ENCODE measurements around the gene SCFD2. TPM values are rescaled to one million over a fixed set of nuclear protein-coding genes. Genes with fewer than 3 reads are reported as not detected.

The SCFD2 gene
- total and polyA plus RNA-seq, 7 experiments from 2014 or later = 13.4 to 32.8 (median 20.8) TPM

GRCh38 chr4:53127365-53127764 is 238.5 kb downstream of the SCFD2 start:
- Histone ChIP-seq H3K9me3 (ENCODE audit: control insufficient read depth in 2 of 3, low read length in 3 of 3) (no peaks in the 10 kb centered on the region), H3K27me3 (ENCODE audit: control insufficient read depth in 2 of 2, insufficient read depth in 2 of 2, low read length in 2 of 2) (no peaks in the 10 kb centered on the region), H3K4me3 (ENCODE audit: low read length) (no peak overlapping the region), H3K27ac (ENCODE audit: low read depth, low read length) (no peak overlapping the region), H3K4me1 (ENCODE audit: control insufficient read depth in 2 of 2, insufficient read depth in 2 of 2, low read length in 2 of 2) (no peaks in the 10 kb centered on the region), H3K36me3 (ENCODE audit: control insufficient read depth in 2 of 3, insufficient read depth in 3 of 3, low read length in 3 of 3) (peaks cover 0 to 4% (median 0%) of the 10 kb centered on the region in 3 experiments)
- Mint-ChIP-seq H3K4me3 (no peak overlapping the region), H3K36me3 (peaks cover 4 to 40% (median 20%) of the 10 kb centered on the region in 5 donors), H3K27me3 (no peaks in the 10 kb centered on the region), H3K4me1 (peaks cover 0 to 6% (median 0%) of the 10 kb centered on the region in 7 donors), H3K27ac (no peak overlapping the region), H3K9me3 (peaks cover 0 to 2% (median 0%) of the 10 kb centered on the region in 11 donors)
- ATAC-seq = no peak
- DNase-seq = no peak
- intact Hi-C loops (cut with micrococcal nuclease) = no loop called here
- ChIA-PET CTCF (interaction anchor here (1.5 kb wide), 1 partner anchor 49 kb away, joined by 3 read pairs; no protein-coding TSS in a partner anchor), POLR2A (no interaction called here)

DNA sequence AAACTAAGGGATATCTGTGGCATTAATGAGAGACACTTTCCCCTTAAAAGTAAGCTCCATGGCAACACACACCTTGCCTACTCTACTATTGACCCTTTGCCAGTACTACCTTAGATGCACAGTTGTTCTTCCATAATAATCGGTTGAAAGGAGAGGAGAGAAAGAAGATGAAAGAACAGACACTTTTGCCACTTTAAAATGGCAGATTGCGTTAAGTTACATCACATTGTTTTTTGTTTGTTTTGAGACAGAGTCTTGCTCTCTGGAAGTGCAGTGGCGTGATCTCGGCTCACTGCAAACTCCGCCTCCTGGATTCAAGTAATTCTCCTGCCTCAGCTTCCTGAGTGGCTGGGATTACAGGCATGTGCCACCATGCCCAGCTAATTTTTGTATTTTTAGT is 239.8 kb downstream of the SCFD2 start:
- no peak overlapping the region for H3K4me3 ChIP-seq (ENCODE audit: low read length)
- H3K4me1 ChIP-seq (ENCODE audit: control insufficient read depth in 2 of 2, insufficient read depth in 2 of 2, low read length in 2 of 2) = no peaks in the 10 kb centered on the region
- no peaks in the 10 kb centered on the region for H3K9me3 ChIP-seq (ENCODE audit: control insufficient read depth in 2 of 3, low read length in 3 of 3)
- peaks cover 0 to 6% (median 0%) of the 10 kb centered on the region in 7 donors for H3K4me1 Mint-ChIP-seq
- DNase-seq = no peak
- peaks cover 0 to 4% (median 0%) of the 10 kb centered on the region in 3 experiments for H3K36me3 ChIP-seq (ENCODE audit: control insufficient read depth in 2 of 3, insufficient read depth in 3 of 3, low read length in 3 of 3)
- no peaks in the 10 kb centered on the region for H3K27me3 ChIP-seq (ENCODE audit: control insufficient read depth in 2 of 2, insufficient read depth in 2 of 2, low read length in 2 of 2)
- peaks cover 0 to 2% (median 0%) of the 10 kb centered on the region in 11 donors for H3K9me3 Mint-ChIP-seq
- POLR2A ChIA-PET = no interaction called here
- H3K27me3 Mint-ChIP-seq = no peaks in the 10 kb centered on the region
- H3K36me3 Mint-ChIP-seq = peaks cover 4 to 32% (median 15%) of the 10 kb centered on the region in 5 donors
- H3K27ac Mint-ChIP-seq = no peak overlapping the region
- no peak for ATAC-seq
- no peak overlapping the region for H3K4me3 Mint-ChIP-seq
- H3K27ac ChIP-seq (ENCODE audit: low read depth, low read length) = no peak overlapping the region
- intact Hi-C loops (cut with micrococcal nuclease) = no loop called here
- CTCF ChIA-PET = interaction anchor here (1.5 kb wide), 1 partner anchor 50 kb away, joined by 3 read pairs; no protein-coding TSS in a partner anchor

- CTCF ChIA-PET = no interaction called here
- peaks cover 4 to 28% (median 11%) of the 10 kb centered on the region in 5 donors for H3K36me3 Mint-ChIP-seq
- intact Hi-C loops (cut with micrococcal nuclease) = no loop called here
These were observed 242.0 kb downstream of the SCFD2 start for GRCh38 chr4:53123819-53124218.

GRCh38 chr4:53123171-53123570 is 242.7 kb downstream of the SCFD2 start:
- no peak overlapping the region for H3K27ac ChIP-seq (ENCODE audit: low read depth, low read length)
- no peak overlapping the region for H3K4me3 ChIP-seq (ENCODE audit: low read length)
- CTCF ChIA-PET = no interaction called here
- Mint-ChIP-seq H3K4me3 (no peak overlapping the region), H3K4me1 (peaks cover 0 to 11% (median 5%) of the 10 kb centered on the region in 7 donors), H3K27me3 (no peaks in the 10 kb centered on the region), H3K27ac (no peak overlapping the region), H3K9me3 (no peaks in the 10 kb centered on the region), H3K36me3 (peaks cover 4 to 24% (median 9%) of the 10 kb centered on the region in 5 donors)
- intact Hi-C loops (cut with micrococcal nuclease) = no loop called here
- no peak for ATAC-seq
- peaks cover 0 to 4% (median 0%) of the 10 kb centered on the region in 3 experiments for H3K36me3 ChIP-seq (ENCODE audit: control insufficient read depth in 2 of 3, insufficient read depth in 3 of 3, low read length in 3 of 3)
- no peaks in the 10 kb centered on the region for H3K27me3 ChIP-seq (ENCODE audit: control insufficient read depth in 2 of 2, insufficient read depth in 2 of 2, low read length in 2 of 2)
- POLR2A ChIA-PET = no interaction called here
- no peaks in the 10 kb centered on the region for H3K9me3 ChIP-seq (ENCODE audit: control insufficient read depth in 2 of 3, low read length in 3 of 3)
- DNase-seq = no peak
- no peaks in the 10 kb centered on the region for H3K4me1 ChIP-seq (ENCODE audit: control insufficient read depth in 2 of 2, insufficient read depth in 2 of 2, low read length in 2 of 2)

More at GRCh38 chr4:53123819-53124218, 242.0 kb downstream of the SCFD2 start:
- no peak for DNase-seq
- POLR2A ChIA-PET = interaction anchor here (0.7 kb wide), 1 partner anchor 1154 kb away, joined by 3 read pairs; no protein-coding TSS in a partner anchor
- Mint-ChIP-seq H3K27ac (no peak overlapping the region), H3K27me3 (no peaks in the 10 kb centered on the region), H3K9me3 (no peaks in the 10 kb centered on the region), H3K4me3 (no peak overlapping the region), H3K4me1 (peaks cover 0 to 6% (median 0%) of the 10 kb centered on the region in 7 donors)
- Histone ChIP-seq H3K36me3 (ENCODE audit: control insufficient read depth in 2 of 3, insufficient read depth in 3 of 3, low read length in 3 of 3) (peaks cover 0 to 4% (median 0%) of the 10 kb centered on the region in 3 experiments), H3K27ac (ENCODE audit: low read depth, low read length) (no peak overlapping the region), H3K4me3 (ENCODE audit: low read length) (no peak overlapping the region), H3K9me3 (ENCODE audit: control insufficient read depth in 2 of 3, low read length in 3 of 3) (no peaks in the 10 kb centered on the region), H3K27me3 (ENCODE audit: control insufficient read depth in 2 of 2, insufficient read depth in 2 of 2, low read length in 2 of 2) (no peaks in the 10 kb centered on the region), H3K4me1 (ENCODE audit: control insufficient read depth in 2 of 2, insufficient read depth in 2 of 2, low read length in 2 of 2) (no peaks in the 10 kb centered on the region)
- ATAC-seq = no peak

DNA sequence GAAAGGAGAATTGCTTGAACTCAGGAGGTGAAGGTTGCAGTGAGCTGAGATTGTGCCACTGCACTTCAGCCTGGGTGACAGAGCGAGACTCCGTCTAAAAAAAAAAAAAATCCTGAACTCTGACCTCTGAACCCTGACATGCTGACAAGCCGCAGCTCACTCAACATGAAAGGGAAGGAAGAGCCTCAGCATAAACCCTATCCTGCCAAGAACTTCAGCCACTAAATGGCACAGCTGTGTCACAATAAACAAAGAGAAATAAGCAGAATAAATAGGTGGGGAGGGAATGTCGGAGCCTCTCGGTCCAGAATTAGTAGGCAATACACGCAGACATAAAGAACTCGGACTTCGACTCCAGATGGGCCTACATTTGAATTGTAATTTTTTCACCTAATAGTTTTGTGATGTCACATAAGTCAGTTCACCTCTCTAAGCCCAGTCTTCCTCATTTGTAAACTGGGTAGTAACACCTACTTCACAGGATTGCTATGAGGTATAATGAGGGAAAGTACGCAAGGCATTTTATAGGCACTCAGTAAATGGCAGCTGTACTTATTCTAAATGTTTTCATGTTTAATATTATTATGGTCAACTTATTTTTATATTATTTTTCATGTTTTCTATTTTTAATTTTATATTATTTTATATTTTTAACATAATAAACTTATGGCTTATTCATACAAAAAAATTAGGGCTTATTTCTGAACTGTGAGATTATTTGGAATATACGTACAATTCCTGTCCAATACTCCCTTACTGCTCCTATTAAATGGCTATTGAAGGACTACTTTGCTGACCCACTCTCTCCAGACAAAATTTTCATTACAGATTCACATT is 243.4 kb downstream of the SCFD2 start:
- ChIA-PET CTCF (no interaction called here), POLR2A (no interaction called here)
- H3K9me3 ChIP-seq (ENCODE audit: control insufficient read depth in 2 of 3, low read length in 3 of 3) = no peaks in the 10 kb centered on the region
- no peaks in the 10 kb centered on the region for H3K9me3 Mint-ChIP-seq
- H3K4me3 ChIP-seq (ENCODE audit: low read length) = no peak overlapping the region
- DNase-seq (no peak), ATAC-seq (no peak)
- intact Hi-C loops (cut with micrococcal nuclease) = no loop called here
- no peak overlapping the region for H3K4me3 Mint-ChIP-seq
- peaks cover 0 to 4% (median 0%) of the 10 kb centered on the region in 3 experiments for H3K36me3 ChIP-seq (ENCODE audit: control insufficient read depth in 2 of 3, insufficient read depth in 3 of 3, low read length in 3 of 3)
- peaks cover 0 to 14% (median 10%) of the 10 kb centered on the region in 7 donors for H3K4me1 Mint-ChIP-seq
- no peak overlapping the region for H3K27ac Mint-ChIP-seq
- peaks cover 4 to 24% (median 9%) of the 10 kb centered on the region in 5 donors for H3K36me3 Mint-ChIP-seq
- no peaks in the 10 kb centered on the region for H3K27me3 ChIP-seq (ENCODE audit: control insufficient read depth in 2 of 2, insufficient read depth in 2 of 2, low read length in 2 of 2)
- H3K27ac ChIP-seq (ENCODE audit: low read depth, low read length) = no peak overlapping the region
- no peaks in the 10 kb centered on the region for H3K4me1 ChIP-seq (ENCODE audit: control insufficient read depth in 2 of 2, insufficient read depth in 2 of 2, low read length in 2 of 2)
- no peaks in the 10 kb centered on the region for H3K27me3 Mint-ChIP-seq

DNA sequence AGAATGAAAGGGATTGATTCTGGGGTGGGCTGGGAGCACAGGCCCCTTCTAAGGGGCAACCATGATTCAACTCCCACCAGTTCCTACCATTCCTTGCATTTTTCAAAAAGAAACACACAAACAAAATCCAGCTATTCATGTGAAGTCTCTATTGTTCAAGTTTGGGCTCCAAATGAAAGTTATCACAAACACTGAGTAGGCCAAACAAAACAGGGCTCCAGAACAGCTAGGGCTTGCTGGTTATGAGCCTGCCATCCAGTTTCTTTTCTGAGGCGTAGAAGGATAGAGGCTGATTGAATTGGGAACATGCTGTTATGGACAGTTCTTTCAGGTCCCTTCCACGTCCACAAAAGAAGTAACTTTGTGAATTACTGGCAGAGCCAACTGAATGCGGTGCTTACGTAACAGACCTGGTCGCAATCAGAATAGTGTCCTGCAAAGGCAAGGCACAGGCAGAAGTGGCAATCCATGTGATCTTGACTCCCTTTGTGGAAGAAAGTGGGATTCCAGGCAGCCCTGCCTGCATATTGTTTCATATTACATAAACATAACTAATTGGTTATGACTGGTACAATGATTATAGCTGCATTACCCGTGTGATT is 244.5 kb downstream of the SCFD2 start:
- H3K27ac Mint-ChIP-seq = no peak overlapping the region
- intact Hi-C loops (cut with micrococcal nuclease) = no loop called here
- Histone ChIP-seq H3K4me1 (ENCODE audit: control insufficient read depth in 2 of 2, insufficient read depth in 2 of 2, low read length in 2 of 2) (no peaks in the 10 kb centered on the region), H3K9me3 (ENCODE audit: control insufficient read depth in 2 of 3, low read length in 3 of 3) (no peaks in the 10 kb centered on the region), H3K36me3 (ENCODE audit: control insufficient read depth in 2 of 3, insufficient read depth in 3 of 3, low read length in 3 of 3) (no peaks in the 10 kb centered on the region), H3K27me3 (ENCODE audit: control insufficient read depth in 2 of 2, insufficient read depth in 2 of 2, low read length in 2 of 2) (no peaks in the 10 kb centered on the region), H3K27ac (ENCODE audit: low read depth, low read length) (no peak overlapping the region), H3K4me3 (ENCODE audit: low read length) (no peak overlapping the region)
- DNase-seq (no peak), ATAC-seq (no peak)
- H3K4me1 Mint-ChIP-seq = peaks cover 2 to 23% (median 21%) of the 10 kb centered on the region in 7 donors
- peaks cover 4 to 19% (median 9%) of the 10 kb centered on the region in 5 donors for H3K36me3 Mint-ChIP-seq
- ChIA-PET CTCF (no interaction called here), POLR2A (no interaction called here)
- H3K27me3 Mint-ChIP-seq = no peaks in the 10 kb centered on the region
- H3K4me3 Mint-ChIP-seq = no peak overlapping the region
- H3K9me3 Mint-ChIP-seq = peaks cover 0 to under 1% (median 0%) of the 10 kb centered on the region in 11 donors

Data from naive thymus-derived CD4-positive, alpha-beta T cell (primary cell).